PC-9 (cell line): ENCODE results near the gene ZNF396. TPM values are rescaled to one million over a fixed set of nuclear protein-coding genes. Genes with fewer than 3 reads are reported as not detected.

ENCODE experiments used
- BruUV-seq: library from RNA; stranded (reverse); fragments of 400-500 nt; replicated peaks from 2 replicates; lab custom pipeline; 2021; lab: Mats Ljungman, UMichigan
- CTCF ChIA-PET: fragments of 300-600 bp; sonication (Branson Sonifier 250); formaldehyde crosslinking; loops from one replicate; lab custom pipeline; 2022; ENCODE audit warnings: antibody characterized with exemption; lab: Charles Lee
- POLR2A ChIA-PET: fragments of 300-600 bp; sonication (Branson Sonifier 250); formaldehyde crosslinking; loops from one replicate; lab custom pipeline; 2022; ENCODE audit warnings: antibody characterized with exemption; ENCODE audit not compliant: unreplicated experiment; lab: Charles Lee
- DNase-seq, 2 experiments: peaks; one replicate each; pipeline versions ENCODE4 v3.0.0 to v3.0.0-alpha.2; 2015 to 2022; ENCODE audit warnings: mixed read lengths in 1 of 2
- H2AFZ ChIP-seq: fragments of 200-600 bp; sonication (generic); 2 replicates; pipeline ENCODE4 v1.8.1; 2017; ENCODE audit warnings: antibody characterized with exemption
- H3F3A ChIP-seq: fragments of 200-600 bp; sonication (generic); 2 replicates; pipeline ENCODE4 v1.8.1; 2017; ENCODE audit warnings: antibody characterized with exemption, mild to moderate bottlenecking, low read depth; ENCODE audit not compliant: insufficient read depth
- H3K27ac ChIP-seq: fragments of 200-600 bp; sonication (generic); 2 replicates; pipeline ENCODE4 v1.6.1; 2016; ENCODE audit warnings: mixed run types
- H3K27me3 ChIP-seq: fragments of 200-600 bp; sonication (generic); 2 replicates; pipeline ENCODE4 v1.6.1; 2016; ENCODE audit warnings: low read depth, mixed run types; ENCODE audit not compliant: insufficient read depth
- H3K36me3 ChIP-seq: fragments of 200-600 bp; sonication (generic); 2 replicates; pipeline ENCODE4 v1.6.1; 2016; ENCODE audit warnings: low read depth, mixed run types
- H3K4me1 ChIP-seq: fragments of 200-600 bp; sonication (generic); replicated peaks from 2 replicates; pipeline ENCODE4 v1.6.1; 2016; ENCODE audit warnings: mixed run types; ENCODE audit not compliant: insufficient read depth
- H3K4me2 ChIP-seq: fragments of 200-600 bp; sonication (generic); 2 replicates; pipeline ENCODE4 v1.6.1; 2017; ENCODE audit warnings: mixed run types
- H3K4me3 ChIP-seq: fragments of 200-600 bp; sonication (generic); 2 replicates; pipeline ENCODE4 v1.6.1; 2016; ENCODE audit warnings: mixed run types
- H3K79me2 ChIP-seq: fragments of 200-600 bp; sonication (generic); 2 replicates; pipeline ENCODE4 v1.6.1; 2017; ENCODE audit warnings: low read depth, mixed run types
- H3K9me2 ChIP-seq: fragments of 200-600 bp; sonication (generic); 2 replicates; pipeline ENCODE4 v1.8.1; 2017; ENCODE audit warnings: mild to moderate bottlenecking; ENCODE audit not compliant: insufficient read depth
- H3K9me3 ChIP-seq: fragments of 200-600 bp; sonication (generic); 2 replicates; pipeline ENCODE4 v1.8.1; 2016; ENCODE audit warnings: low read depth; ENCODE audit not compliant: insufficient read depth
- H4K20me1 ChIP-seq: fragments of 200-600 bp; sonication (generic); 2 replicates; pipeline ENCODE4 v1.8.1; 2017; ENCODE audit not compliant: insufficient read depth
- EZH2 ChIP-seq: fragments of 200-600 bp; sonication (generic); IDR thresholded peaks from 2 replicates; pipeline ENCODE4 v1.8.0; 2017; ENCODE audit warnings: antibody characterized with exemption, low read depth
- intact Hi-C: fragments of 100-400 bp; cut with micrococcal nuclease; formaldehyde crosslinking; loops from one replicate; pipeline ENCODE4 v1.10.0; 2022; ENCODE audit not compliant: unreplicated experiment
- total RNA-seq: library from RNA; stranded (reverse); gene quantifications from 2 replicates; pipeline ENCODE4 v1.2.3, GENCODE V29; 2021
- TF ChIP-seq, protein P1 (sequence below): fragments of 200-600 bp; sonication (generic); conservative IDR thresholded peaks from 2 replicates; pipeline ENCODE4 v1.6.1; 2017; ENCODE audit warnings: mixed run types, antibody characterized with exemption, mild to moderate bottlenecking, moderate library complexity

Gene ZNF396
- total RNA-seq, 1 experiment from 2014 or later, result 1.9 TPM

DNA sequence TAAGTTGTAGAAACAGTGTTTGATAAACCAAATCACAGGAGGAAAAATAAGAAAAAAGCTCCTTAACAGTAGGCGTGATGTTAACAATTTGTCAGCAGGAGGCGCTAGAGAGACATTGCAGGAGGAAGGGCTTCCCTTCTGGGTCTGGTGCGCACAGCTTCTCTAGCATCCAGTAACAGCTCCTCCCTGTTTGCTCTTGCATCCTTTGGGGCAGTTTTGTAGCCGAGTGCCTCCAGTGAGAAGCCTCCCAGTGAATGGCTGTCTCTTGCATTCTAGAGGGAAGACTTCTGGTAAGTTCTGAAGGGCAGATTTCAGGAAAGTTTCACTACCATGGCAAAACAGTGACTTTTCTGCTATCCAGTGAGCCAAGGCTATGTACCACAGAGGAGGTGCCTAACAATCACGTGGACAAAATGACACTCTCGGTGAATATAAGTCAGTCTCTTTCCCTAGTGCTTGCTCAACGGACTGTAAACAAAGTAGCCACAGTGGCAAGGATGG lies 9.5 kb upstream of the ZNF396 start:
- Histone ChIP-seq H3K79me2 (no peaks in the 10 kb centered on the region), H3K4me2 (no peak overlapping the region), H3K4me3 (no peak overlapping the region), H3K27ac (no peak overlapping the region), H3K4me1 (no peaks in the 10 kb centered on the region), H3K9me2 (no peaks in the 10 kb centered on the region), H3K27me3 (no peaks in the 10 kb centered on the region), H3F3A (no peaks in the 10 kb centered on the region), H4K20me1 (no peaks in the 10 kb centered on the region), H3K9me3 (no peaks in the 10 kb centered on the region), H3K36me3 (no peaks in the 10 kb centered on the region), H2AFZ (no peak overlapping the region)
- peak; percentile 45 to 48 for DNase-seq
- POLR2A ChIA-PET, result interaction anchor here (0.5 to 0.6 kb wide), 2 partner anchors 111 to 179 kb away, joined by 3 to 6 read pairs; partner anchors contain the start of gene INO80C
- CTCF ChIA-PET, result interaction anchor here (0.5 to 1.1 kb wide), 3 partner anchors 329 to 408 kb away, joined by 3 to 7 read pairs (median 4); no protein-coding TSS in a partner anchor
- intact Hi-C loops, result loop anchor here (2.0 kb wide), 1 partner anchor 370 kb away; no protein-coding TSS in a partner anchor
- BruUV-seq, result no TSS peak
- no peak for TF ChIP-seq EZH2
- TF ChIP-seq, protein P1, sequence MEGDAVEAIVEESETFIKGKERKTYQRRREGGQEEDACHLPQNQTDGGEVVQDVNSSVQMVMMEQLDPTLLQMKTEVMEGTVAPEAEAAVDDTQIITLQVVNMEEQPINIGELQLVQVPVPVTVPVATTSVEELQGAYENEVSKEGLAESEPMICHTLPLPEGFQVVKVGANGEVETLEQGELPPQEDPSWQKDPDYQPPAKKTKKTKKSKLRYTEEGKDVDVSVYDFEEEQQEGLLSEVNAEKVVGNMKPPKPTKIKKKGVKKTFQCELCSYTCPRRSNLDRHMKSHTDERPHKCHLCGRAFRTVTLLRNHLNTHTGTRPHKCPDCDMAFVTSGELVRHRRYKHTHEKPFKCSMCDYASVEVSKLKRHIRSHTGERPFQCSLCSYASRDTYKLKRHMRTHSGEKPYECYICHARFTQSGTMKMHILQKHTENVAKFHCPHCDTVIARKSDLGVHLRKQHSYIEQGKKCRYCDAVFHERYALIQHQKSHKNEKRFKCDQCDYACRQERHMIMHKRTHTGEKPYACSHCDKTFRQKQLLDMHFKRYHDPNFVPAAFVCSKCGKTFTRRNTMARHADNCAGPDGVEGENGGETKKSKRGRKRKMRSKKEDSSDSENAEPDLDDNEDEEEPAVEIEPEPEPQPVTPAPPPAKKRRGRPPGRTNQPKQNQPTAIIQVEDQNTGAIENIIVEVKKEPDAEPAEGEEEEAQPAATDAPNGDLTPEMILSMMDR, result peak; percentile 83

DNA sequence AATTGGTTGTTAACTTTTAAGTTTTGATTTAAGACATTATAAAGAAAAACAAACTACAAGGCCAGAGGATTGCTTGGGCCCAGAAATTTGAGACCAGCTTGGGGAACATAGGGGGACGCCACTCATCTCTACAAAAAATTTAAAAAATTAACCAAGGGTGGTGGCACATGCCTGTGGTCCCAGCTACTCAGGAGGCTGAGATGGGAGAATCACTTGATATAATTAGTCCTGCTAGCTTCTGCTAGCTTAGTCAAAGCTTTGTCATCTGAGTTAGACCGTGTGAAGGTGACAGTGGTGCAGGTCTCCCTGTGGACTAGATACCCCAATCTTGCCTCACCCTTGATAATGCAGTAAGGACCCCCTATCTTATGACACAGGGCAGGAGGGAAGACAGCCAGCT lies 6.0 kb upstream of the ZNF396 start:
- Histone ChIP-seq H3K4me3 (no peak overlapping the region), H3K27me3 (no peaks in the 10 kb centered on the region), H3K9me3 (no peaks in the 10 kb centered on the region), H3K36me3 (no peaks in the 10 kb centered on the region), H2AFZ (no peak overlapping the region), H3K9me2 (no peaks in the 10 kb centered on the region), H3K4me1 (no peaks in the 10 kb centered on the region), H3K27ac (no peak overlapping the region), H3F3A (no peaks in the 10 kb centered on the region), H3K79me2 (no peaks in the 10 kb centered on the region), H4K20me1 (no peaks in the 10 kb centered on the region), H3K4me2 (no peak overlapping the region)
- no TSS peak for BruUV-seq
- TF ChIP-seq, protein P1, result no peak
- TF ChIP-seq EZH2, result no peak
- ChIA-PET CTCF (no interaction called here), POLR2A (no interaction called here)
- no peak for DNase-seq
- intact Hi-C loops, result no loop called here

DNA sequence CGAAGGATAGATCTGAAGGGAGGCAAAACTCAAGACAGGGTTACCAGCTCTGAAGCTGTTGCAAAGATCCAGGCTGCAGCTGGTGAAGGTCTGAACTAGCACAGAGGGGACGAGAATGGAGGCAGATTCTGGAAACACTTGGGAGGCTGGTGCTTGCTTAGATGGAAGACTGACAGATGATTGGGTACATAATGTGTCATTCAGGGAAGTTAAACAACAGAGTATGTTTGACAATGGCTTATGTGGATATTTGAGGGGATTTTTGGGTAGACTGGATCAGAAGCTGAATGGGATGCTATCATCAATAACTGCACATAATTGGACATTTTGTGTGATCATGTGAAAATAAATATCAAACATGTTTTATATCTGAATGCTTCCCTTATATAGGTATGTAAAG lies 2.3 kb upstream of the ZNF396 start:
- H4K20me1 ChIP-seq, result no peaks in the 10 kb centered on the region
- no peak overlapping the region for H3K4me2 ChIP-seq
- ChIA-PET POLR2A (no interaction called here), CTCF (no interaction called here)
- no peaks in the 10 kb centered on the region for H3K36me3 ChIP-seq
- H2AFZ ChIP-seq, result no peak overlapping the region
- no peaks in the 10 kb centered on the region for H3K27me3 ChIP-seq
- H3K9me3 ChIP-seq, result no peaks in the 10 kb centered on the region
- H3K4me3 ChIP-seq, result no peak overlapping the region
- H3K79me2 ChIP-seq, result no peaks in the 10 kb centered on the region
- no peak overlapping the region for H3K27ac ChIP-seq
- DNase-seq, result no peak
- H3F3A ChIP-seq, result no peaks in the 10 kb centered on the region
- H3K9me2 ChIP-seq, result no peaks in the 10 kb centered on the region
- intact Hi-C loops, result no loop called here
- no peaks in the 10 kb centered on the region for H3K4me1 ChIP-seq
- no TSS peak for BruUV-seq
- TF ChIP-seq, protein P1, result no peak
- no peak for TF ChIP-seq EZH2
